RWPE2 (cell line): ENCODE results near the gene SPTBN2.
A peak's percentile ranks its signal among the peaks of the same experiment; 100 is the strongest.

Experiments used
- ATAC-seq: fragments of 200-7000 bp; cut with Tn5 transposase; 3 replicates; pipeline ENCODE4 v1.9.1; 2021; ENCODE audit warnings: low read depth
- DNase-seq: peaks from one replicate; pipeline ENCODE4 v3.0.0-alpha.2; 2020; ENCODE audit warnings: low spot score
- H3K27ac ChIP-seq: fragments of 450-650 bp; 2 replicates; pipeline ENCODE4 v1.5.1; 2017; ENCODE audit warnings: mild to moderate bottlenecking; ENCODE audit not compliant: poor library complexity, severe bottlenecking
- H3K27me3 ChIP-seq: fragments of 250-450 bp; sonication (Bioruptor Pico); 2 replicates; pipeline ENCODE4 v1.5.1; 2021; ENCODE audit warnings: mild to moderate bottlenecking, moderate library complexity; ENCODE audit not compliant: insufficient read depth, poor library complexity, severe bottlenecking
- H3K36me3 ChIP-seq: fragments of 250-450 bp; sonication (Bioruptor Pico); 2 replicates; pipeline ENCODE4 v1.5.1; 2020; ENCODE audit warnings: low read depth, mild to moderate bottlenecking, moderate library complexity
- H3K4me1 ChIP-seq: fragments of 250-450 bp; sonication (Bioruptor Pico); 2 replicates; pipeline ENCODE4 v1.5.1; 2021; ENCODE audit warnings: mild to moderate bottlenecking, moderate library complexity; ENCODE audit not compliant: insufficient read depth, poor library complexity, severe bottlenecking
- H3K4me3 ChIP-seq: fragments of 250-450 bp; sonication (Bioruptor Pico); 2 replicates; pipeline ENCODE4 v1.5.1; 2021; ENCODE audit warnings: mild to moderate bottlenecking, moderate library complexity; ENCODE audit not compliant: severe bottlenecking
- H3K9me3 ChIP-seq: fragments of 250-450 bp; sonication (Bioruptor Pico); 2 replicates; pipeline ENCODE4 v1.5.1; 2021; ENCODE audit warnings: mild to moderate bottlenecking, moderate library complexity; ENCODE audit not compliant: severe bottlenecking
- CTCF ChIP-seq: fragments of 450-650 bp; IDR thresholded peaks from one replicate; pipeline ENCODE4 v1.5.1; 2017; ENCODE audit warnings: mild to moderate bottlenecking, moderate library complexity; ENCODE audit not compliant: poor library complexity, severe bottlenecking

The SPTBN2 gene

GRCh38 chr11:66684635-66685034 lies 44.4 kb downstream of the SPTBN2 start:
- no peaks in the 10 kb centered on the region for H3K36me3 ChIP-seq
- no peaks in the 10 kb centered on the region for H3K27me3 ChIP-seq
- peaks cover 14% of the 10 kb centered on the region for H3K4me1 ChIP-seq
- DNase-seq (no peak), ATAC-seq (no peak)
- no peak for TF ChIP-seq CTCF
- H3K4me3 ChIP-seq = no peak overlapping the region
- H3K27ac ChIP-seq = no peak overlapping the region
- no peaks in the 10 kb centered on the region for H3K9me3 ChIP-seq

GRCh38 chr11:66683877-66684276 lies 45.1 kb downstream of the SPTBN2 start:
- H3K27ac ChIP-seq = no peak overlapping the region
- no peak for TF ChIP-seq CTCF
- ATAC-seq = no peak

GRCh38 chr11:66680966-66681645 lies 47.9 kb downstream of the SPTBN2 start:
- ATAC-seq (no peak), DNase-seq (no peak)
- no peak overlapping the region for H3K4me3 ChIP-seq
- no peaks in the 10 kb centered on the region for H3K9me3 ChIP-seq
- TF ChIP-seq CTCF = no peak
- H3K4me1 ChIP-seq = peaks cover 10% of the 10 kb centered on the region
- H3K36me3 ChIP-seq = peaks cover 8% of the 10 kb centered on the region
- H3K27ac ChIP-seq = no peak overlapping the region
- H3K27me3 ChIP-seq = no peaks in the 10 kb centered on the region

More at GRCh38 chr11:66683877-66684276, 45.1 kb downstream of the SPTBN2 start:
- Histone ChIP-seq H3K36me3 (no peaks in the 10 kb centered on the region), H3K4me1 (peaks cover 14% of the 10 kb centered on the region), H3K4me3 (no peak overlapping the region), H3K27me3 (no peaks in the 10 kb centered on the region), H3K9me3 (no peaks in the 10 kb centered on the region)
- no peak for DNase-seq

- DNase-seq = peak; percentile 96
- Histone ChIP-seq H3K4me3 (peak within 1 kb of the TSS; percentile 54), H3K36me3 (peaks cover 27% of the 10 kb centered on the region), H3K4me1 (peaks cover 15% of the 10 kb centered on the region), H3K27ac (peak within 1 kb of the TSS; percentile 89), H3K9me3 (no peaks in the 10 kb centered on the region), H3K27me3 (no peaks in the 10 kb centered on the region)
- no peak for TF ChIP-seq CTCF
- peak; percentile 89 for ATAC-seq
Observed at GRCh38 chr11:66677599-66678375, 51.2 kb downstream of the SPTBN2 start, which contains the start of gene RBM4B. RBM4B (minus strand) TSS chr11:66677887; CDS start chr11:66677079, 808 bp downstream.
